Hepatocyte (in vitro differentiated cells): Measurements from ENCODE around the gene SH3RF3. TPM values are rescaled to one million over a fixed set of nuclear protein-coding genes. Genes with fewer than 3 reads are reported as not detected.

Experiments used
- DNase-seq: peaks from one replicate; pipeline ENCODE4 v3.0.0-alpha.2; 2016; ENCODE audit warnings: low spot score
- H2AFZ ChIP-seq: fragments of 200-600 bp; sonication (generic); 2 replicates; pipeline ENCODE4 v1.6.0; 2016; ENCODE audit warnings: antibody characterized with exemption, mild to moderate bottlenecking
- H3K27ac ChIP-seq: fragments of 200-600 bp; sonication (generic); 2 replicates; pipeline ENCODE4 v1.5.1; 2016; ENCODE audit warnings: mild to moderate bottlenecking
- H3K27me3 ChIP-seq: fragments of 200-600 bp; sonication (generic); 2 replicates; pipeline ENCODE4 v1.6.1; 2016
- H3K36me3 ChIP-seq: fragments of 200-600 bp; sonication (generic); replicated peaks from 2 replicates; pipeline ENCODE4 v1.5.1; 2016; ENCODE audit warnings: low read depth; ENCODE audit not compliant: insufficient read depth
- H3K4me1 ChIP-seq: fragments of 200-600 bp; sonication (generic); 2 replicates; pipeline ENCODE4 v1.5.1; 2016; ENCODE audit warnings: mild to moderate bottlenecking, moderate library complexity; ENCODE audit not compliant: insufficient read depth
- H3K4me2 ChIP-seq: fragments of 200-600 bp; sonication (generic); 2 replicates; pipeline ENCODE4 v1.6.0; 2016
- H3K4me3 ChIP-seq: fragments of 200-600 bp; sonication (generic); 2 replicates; pipeline ENCODE4 v1.5.1; 2016; ENCODE audit warnings: mild to moderate bottlenecking
- H3K79me2 ChIP-seq: fragments of 200-600 bp; sonication (generic); 2 replicates; pipeline ENCODE4 v1.6.0; 2017; ENCODE audit warnings: mild to moderate bottlenecking
- H3K9me2 ChIP-seq: fragments of 200-600 bp; sonication (generic); replicated peaks from 2 replicates; pipeline ENCODE4 v1.6.0; 2017; ENCODE audit warnings: mild to moderate bottlenecking; ENCODE audit not compliant: insufficient read depth
- H3K9me3 ChIP-seq: fragments of 200-600 bp; sonication (generic); 2 replicates; pipeline ENCODE4 v1.5.1; 2016; ENCODE audit warnings: low read depth, mild to moderate bottlenecking
- H4K20me1 ChIP-seq: fragments of 200-600 bp; sonication (generic); 2 replicates; pipeline ENCODE4 v1.6.0; 2016; ENCODE audit warnings: mild to moderate bottlenecking; ENCODE audit not compliant: insufficient read depth, poor library complexity, severe bottlenecking
- CTCF ChIP-seq: fragments of 200-600 bp; sonication (generic); IDR thresholded peaks from 2 replicates; pipeline ENCODE4 v1.5.1; 2016; ENCODE audit warnings: antibody characterized with exemption, mild to moderate bottlenecking; ENCODE audit not compliant: poor library complexity
- EZH2 ChIP-seq: fragments of 200-600 bp; sonication (generic); IDR thresholded peaks from 2 replicates; pipeline ENCODE4 v1.6.1; 2016; ENCODE audit warnings: antibody characterized with exemption, mild to moderate bottlenecking, borderline replicate concordance
- EZH2phosphoT487 ChIP-seq: fragments of 200-600 bp; sonication (generic); IDR thresholded peaks from one replicate; pipeline ENCODE4 v1.6.1; 2018; ENCODE audit warnings: antibody characterized with exemption, mild to moderate bottlenecking, low read depth, moderate library complexity; ENCODE audit not compliant: unreplicated experiment, severe bottlenecking
- WGBS: methylation state at CpG from one replicate; pipeline ENCODE4 v1.1.6; 2016; ENCODE audit warnings: low lambda C conversion rate; ENCODE audit errors: missing lambda C conversion rate; 5-methylcytosine and 5-hydroxymethylcytosine counted together
- microRNA-seq: library from miRNA; unstranded; fragments of <30 nt; microRNA quantifications from one replicate; pipeline ENCODE4, GENCODE V29; 2017
- polyA plus RNA-seq: library from polyadenylated mRNA; unstranded; fragments of >200 nt; fragmentation: Nextera tagmentation; extraction: Ambion mirVana; gene quantifications from 2 replicates; pipeline ENCODE4 v1.2.1, GENCODE V29; 2016
- small RNA-seq: library from RNA; depleted of rRNA; stranded (forward); fragments of <200 nt; gene quantifications from one replicate; pipeline ENCODE3, GENCODE V24; 2014
- total RNA-seq: library from RNA; depleted of rRNA; stranded (reverse); fragments of >200 nt; gene quantifications from 2 replicates; pipeline ENCODE4 v1.2.3, GENCODE V29; 2014

SH3RF3 gene
- total and polyA plus RNA-seq, 2 experiments from 2014 or later, result 1.9 to 2.1 TPM

- H3K4me1 ChIP-seq, result no peaks in the 10 kb centered on the region
- TF ChIP-seq CTCF (no peak), EZH2phosphoT487 (no peak), EZH2 (no peak)
- no peaks in the 10 kb centered on the region for H3K9me3 ChIP-seq
- H2AFZ ChIP-seq, result no peak overlapping the region
- H3K4me2 ChIP-seq, result no peak overlapping the region
- no peaks in the 10 kb centered on the region for H3K79me2 ChIP-seq
- no peaks in the 10 kb centered on the region for H3K9me2 ChIP-seq
- H3K27ac ChIP-seq, result no peak overlapping the region
- H3K36me3 ChIP-seq, result no peaks in the 10 kb centered on the region
- DNase-seq, result no peak
- no peaks in the 10 kb centered on the region for H3K27me3 ChIP-seq
- H3K4me3 ChIP-seq, result no peak overlapping the region
- H4K20me1 ChIP-seq, result no peaks in the 10 kb centered on the region
- WGBS, result 93% methylated on average over 4 of the region's 4 CpGs
Measured at GRCh38 chr2:109549016-109549590, 420.1 kb downstream of the SH3RF3 start.

Small RNA genes within 50 kb of the gene (microRNA-seq; reads per million reads assigned to microRNA genes)
- gene MIR4265, result not detected
- gene MIR4266, result not detected

Small RNA genes within 50 kb of the gene (small RNA-seq; reads per million reads assigned to genes)
- not detected for gene MIR4265
- not detected for gene MIR4266
- not detected for gene RF00017
- gene SNRPGP9, result not detected

Other genes with a start within 250 kb of the SH3RF3 start
- gene EDAR, start 140.0 kb upstream of the SH3RF3 start, total RNA-seq, result 0.12 and 0.20 TPM in 2 replicates
- 0.07 and 0.21 TPM in 2 replicates for gene EDAR, start 140.0 kb upstream of the SH3RF3 start, polyA plus RNA-seq